HG03175 (cell line): ENCODE results near the gene RBSN.

ENCODE experiments used
- ATAC-seq: cut with Tn5 transposase; IDR thresholded peaks from one replicate; pipeline ENCODE4 v1.9.1; 2021; ENCODE audit warnings: mild to moderate bottlenecking, moderate library complexity; ENCODE audit not compliant: unreplicated experiment

RBSN gene

DNA sequence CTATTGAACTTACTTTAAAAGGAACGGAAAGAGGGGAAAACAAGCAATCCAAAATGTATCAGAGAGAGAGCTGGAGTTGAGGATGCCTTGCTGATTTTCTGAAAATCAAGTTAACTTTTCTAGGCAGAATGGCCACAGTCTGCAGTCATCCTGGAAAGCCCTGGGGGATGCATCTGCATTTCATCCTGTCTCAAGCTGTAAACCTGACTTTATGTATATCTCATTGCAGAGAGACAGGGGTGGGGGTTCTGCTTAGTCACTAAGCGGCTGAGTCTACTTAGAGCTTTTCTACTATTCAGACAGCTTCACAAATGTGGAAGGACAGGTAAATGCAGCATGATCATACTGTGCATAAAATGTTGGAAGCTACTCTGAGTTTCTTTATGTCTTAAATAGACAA, 75.2 kb downstream of the RBSN start:
- no peak for ATAC-seq

DNA sequence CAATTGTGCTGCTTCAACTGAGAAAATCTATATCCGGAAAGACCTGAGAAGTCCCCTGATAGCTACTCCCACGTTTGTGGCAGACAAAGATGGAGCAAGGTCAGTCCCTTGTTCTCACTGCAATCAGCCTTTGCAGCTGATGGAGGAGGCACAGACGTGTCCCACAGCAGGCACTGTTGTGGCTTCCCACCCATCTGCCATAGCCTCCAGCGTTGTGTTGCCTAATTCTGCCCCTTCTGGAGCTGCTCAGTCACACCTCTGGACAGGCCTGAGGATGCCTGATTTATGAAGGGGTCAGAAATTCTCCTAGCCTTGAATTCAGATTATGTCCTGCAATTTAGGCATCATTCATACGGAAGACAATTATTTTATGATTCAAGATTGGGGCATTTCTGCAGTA, 75.7 kb downstream of the RBSN start:
- ATAC-seq: no peak
